HFFc6 (cell line): ENCODE data around the gene NOTCH4. TPM values are rescaled to one million over a fixed set of nuclear protein-coding genes. Genes with fewer than 3 reads are reported as not detected.

Source experiments
- DNase-seq: peaks from one replicate; pipeline ENCODE4 v3.0.0-alpha.2; 2018
- H3K27ac Mint-ChIP-seq: 2 replicates; pipeline ENCODE4 v1.8.0; 2020; ENCODE audit warnings: mild to moderate bottlenecking, mixed read lengths
- H3K27me3 Mint-ChIP-seq: 2 replicates; pipeline ENCODE4 v1.8.0; 2021; ENCODE audit warnings: mild to moderate bottlenecking, moderate library complexity, mixed read lengths; ENCODE audit not compliant: insufficient read depth
- H3K36me3 Mint-ChIP-seq: 2 replicates; pipeline ENCODE4 v1.8.0; 2021; ENCODE audit warnings: low read depth, mixed read lengths
- H3K4me1 Mint-ChIP-seq: 2 replicates; pipeline ENCODE4 v1.8.0; 2020; ENCODE audit warnings: low read depth, mixed read lengths
- H3K4me3 Mint-ChIP-seq: 2 replicates; pipeline ENCODE4 v1.8.0; 2020; ENCODE audit warnings: mild to moderate bottlenecking, moderate library complexity, mixed read lengths
- H3K9me3 Mint-ChIP-seq: 2 replicates; pipeline ENCODE4 v1.8.0; 2020; ENCODE audit warnings: mild to moderate bottlenecking, mixed read lengths
- CTCF ChIP-seq: fragments of 200-600 bp; sonication (generic); IDR thresholded peaks from 2 replicates; pipeline ENCODE4 v1.5.0; 2021; ENCODE audit warnings: antibody characterized with exemption, mild to moderate bottlenecking
- total RNA-seq, 6 experiments: library from RNA; stranded (reverse); fragmentation: NEBNext Ultra II Directional; extraction: Animal tissue kit (Norgen Biotek cat#: 25700); gene quantifications; 2 replicates in 1 of 6; 3 replicates in 5 of 6; pipeline ENCODE4 v1.2.3, GENCODE V29; 2021

The NOTCH4 gene
- total RNA-seq, 6 experiments from 2014 or later = 0.29 to 0.68 (median 0.48) TPM

- peaks cover 11% of the 10 kb centered on the region for H3K27me3 Mint-ChIP-seq
- H3K9me3 Mint-ChIP-seq = no peaks in the 10 kb centered on the region
- H3K4me1 Mint-ChIP-seq = peaks cover 37% of the 10 kb centered on the region
- no peak for TF ChIP-seq CTCF
- H3K27ac Mint-ChIP-seq = no peak overlapping the region
- H3K36me3 Mint-ChIP-seq = peaks cover 33% of the 10 kb centered on the region
- H3K4me3 Mint-ChIP-seq = no peak overlapping the region
- no peak for DNase-seq
Observed at GRCh38 chr6:32167154-32167760, 56.6 kb downstream of the NOTCH4 start.

DNA sequence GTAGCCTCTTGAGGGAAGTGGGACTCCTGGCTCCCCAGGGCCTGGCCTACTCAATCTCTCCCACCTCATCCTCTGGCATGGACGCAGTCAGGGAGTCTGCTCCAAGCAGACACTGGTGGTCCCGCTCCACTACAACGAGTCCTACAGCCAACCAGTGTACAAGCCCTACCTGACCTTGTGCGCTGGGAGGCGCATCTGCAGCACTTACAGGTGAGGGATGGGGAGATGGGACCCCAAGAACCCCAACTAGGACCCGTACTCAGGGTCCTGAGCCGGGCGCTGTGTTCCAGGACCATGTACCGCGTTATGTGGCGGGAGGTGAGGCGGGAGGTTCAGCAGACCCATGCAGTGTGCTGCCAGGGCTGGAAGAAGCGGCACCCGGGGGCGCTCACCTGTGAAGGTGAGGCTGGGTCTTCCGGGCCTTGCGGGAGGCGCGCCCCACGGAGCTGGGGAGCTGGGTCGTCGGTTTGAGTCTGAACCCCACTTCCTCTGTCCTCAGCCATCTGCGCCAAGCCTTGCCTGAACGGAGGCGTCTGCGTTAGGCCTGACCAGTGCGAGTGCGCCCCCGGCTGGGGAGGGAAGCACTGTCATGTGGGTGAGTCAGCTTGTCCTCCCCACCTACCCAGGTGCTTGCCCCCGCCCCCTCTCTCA is 57.3 kb downstream of the NOTCH4 start:
- no peak for DNase-seq
- Mint-ChIP-seq H3K4me1 (peaks cover 35% of the 10 kb centered on the region), H3K27me3 (peaks cover 11% of the 10 kb centered on the region), H3K27ac (no peak overlapping the region), H3K9me3 (no peaks in the 10 kb centered on the region), H3K36me3 (peaks cover 32% of the 10 kb centered on the region), H3K4me3 (no peak overlapping the region)
- TF ChIP-seq CTCF = no peak; the same call in 1 of the 2 replicates

GRCh38 chr6:32164295-32164694 is 59.6 kb downstream of the NOTCH4 start, which contains the start of gene EGFL8:
EGFL8 (plus strand) TSS chr6:32164595; CDS start chr6:32166166, 1,571 bp downstream.
- no peak for DNase-seq
- H3K36me3 Mint-ChIP-seq = peaks cover 10% of the 10 kb centered on the region
- TF ChIP-seq CTCF = no peak
- no peaks in the 10 kb centered on the region for H3K9me3 Mint-ChIP-seq
- H3K4me1 Mint-ChIP-seq = peaks cover 12% of the 10 kb centered on the region
- H3K4me3 Mint-ChIP-seq = no peak within 1 kb of the TSS
- H3K27ac Mint-ChIP-seq = no peak within 1 kb of the TSS
- H3K27me3 Mint-ChIP-seq = peaks cover 8% of the 10 kb centered on the region

DNA sequence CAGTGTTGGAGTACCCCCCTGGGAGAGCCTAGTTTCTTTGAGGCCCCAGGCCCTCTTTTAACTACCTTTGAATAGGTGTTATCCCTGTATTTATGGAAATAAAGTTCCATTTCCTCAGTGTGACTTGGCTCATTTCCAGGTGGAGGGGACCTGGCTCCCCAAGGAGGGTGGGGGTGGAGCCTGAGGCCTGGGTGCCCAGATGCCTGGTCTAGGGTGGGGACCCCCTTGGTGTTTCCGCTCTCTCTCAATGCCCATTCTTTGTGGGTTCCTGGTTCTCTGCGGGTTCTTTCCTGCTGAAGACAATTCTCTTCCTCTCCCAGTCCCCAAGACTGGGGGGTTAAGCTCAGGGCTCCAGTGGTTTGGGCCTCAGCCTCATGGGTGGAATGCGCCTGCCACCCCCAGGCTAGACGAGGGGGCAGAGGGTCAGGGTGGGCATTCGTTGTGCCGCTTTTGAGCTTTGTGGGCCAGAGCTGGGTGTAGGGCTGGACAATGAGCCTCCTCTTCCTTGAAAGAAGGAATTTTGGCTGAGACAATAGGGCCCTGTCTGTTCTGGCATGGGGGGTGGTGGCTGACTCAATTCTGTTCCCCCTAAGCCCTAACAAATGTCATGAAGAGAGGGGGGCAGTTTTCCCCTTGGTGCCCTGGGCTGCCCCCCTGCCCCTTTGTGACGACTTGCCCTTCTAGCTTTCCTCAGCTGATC is 60.2 kb downstream of the NOTCH4 start:
- Mint-ChIP-seq H3K4me1 (peaks cover 6% of the 10 kb centered on the region), H3K27ac (no peak overlapping the region), H3K9me3 (no peaks in the 10 kb centered on the region), H3K36me3 (peaks cover 11% of the 10 kb centered on the region), H3K27me3 (peaks cover 7% of the 10 kb centered on the region), H3K4me3 (no peak overlapping the region)
- DNase-seq = no peak
- TF ChIP-seq CTCF = no peak

DNA sequence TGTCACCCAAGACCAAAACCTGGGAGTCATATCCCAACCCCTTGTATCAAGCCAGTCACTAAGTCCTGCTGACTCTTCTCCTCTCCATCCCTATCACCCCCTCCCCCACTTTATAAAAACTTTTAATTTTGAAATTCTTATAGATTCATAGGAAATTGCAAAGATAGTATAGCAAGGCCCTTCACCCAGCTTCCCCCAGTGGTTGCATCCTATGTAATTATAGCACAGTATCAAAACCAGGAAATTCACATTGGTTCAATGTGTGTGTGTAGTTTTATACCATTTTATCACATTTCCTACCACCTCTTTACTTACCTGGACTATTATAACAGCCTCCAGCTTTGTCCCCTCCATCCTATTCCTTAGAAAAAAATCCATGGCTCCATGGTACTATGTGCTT is 65.8 kb downstream of the NOTCH4 start:
- no peak overlapping the region for H3K4me3 Mint-ChIP-seq
- H3K9me3 Mint-ChIP-seq = no peaks in the 10 kb centered on the region
- H3K27ac Mint-ChIP-seq = no peak overlapping the region
- peaks cover 16% of the 10 kb centered on the region for H3K36me3 Mint-ChIP-seq
- peaks cover 2% of the 10 kb centered on the region for H3K27me3 Mint-ChIP-seq
- H3K4me1 Mint-ChIP-seq = peaks cover 21% of the 10 kb centered on the region
- TF ChIP-seq CTCF = no peak
- no peak for DNase-seq
